A172 (cell line): ENCODE data around the gene PRND. TPM values are rescaled to one million over a fixed set of nuclear protein-coding genes. Genes with fewer than 3 reads are reported as not detected.
"Not testable (repeated sequence)": the region's sequence is repeated elsewhere in the genome, so short reads cannot be mapped to it uniquely, and the experiment has no call there.

Source experiments
- DNase-seq: peaks from one replicate; pipeline ENCODE4 v3.0.0-alpha.2; 2015; ENCODE audit warnings: low spot score
- total RNA-seq: library from RNA; depleted of rRNA; stranded (reverse); fragments of >200 nt; shearing (Covaris generic); gene quantifications from 2 replicates; pipeline ENCODE4 v1.2.3, GENCODE V29; 2014; rRNA removed

The PRND gene
- total RNA-seq: 0.10 and 0.12 TPM in 2 replicates

GRCh38 chr20:4721719-4722118 lies at the start of gene PRND:
Gene PRND, plus strand, starts transcription at chr20:4721909. Its CDS starts 2,643 bp downstream, at chr20:4724552.
- DNase-seq: no peak

- no peak for DNase-seq
Observed at GRCh38 chr20:4672948-4673347, 48.8 kb upstream of the PRND start.

GRCh38 chr20:4673371-4674001 lies 48.2 kb upstream of the PRND start:
- DNase-seq: no peak

- no peak for DNase-seq
Observed at GRCh38 chr20:4674672-4675071, 47.0 kb upstream of the PRND start.

GRCh38 chr20:4677846-4678245 lies 43.9 kb upstream of the PRND start:
- DNase-seq: no peak

- no peak for DNase-seq
Observed at GRCh38 chr20:4681401-4681800, 40.3 kb upstream of the PRND start.

GRCh38 chr20:4681991-4682401 lies 39.7 kb upstream of the PRND start:
- DNase-seq: peak; percentile 44

- no peak for DNase-seq
Observed at GRCh38 chr20:4682682-4683081, 39.0 kb upstream of the PRND start.

- peak; percentile 41 for DNase-seq
Observed at GRCh38 chr20:4683261-4683660, 38.4 kb upstream of the PRND start.

GRCh38 chr20:4684837-4685413 lies 36.8 kb upstream of the PRND start:
- peak; percentile 76 for DNase-seq

- DNase-seq: no peak
Observed at GRCh38 chr20:4685923-4686221, 35.8 kb upstream of the PRND start.

- no peak for DNase-seq
Observed at GRCh38 chr20:4688305-4688704, 33.4 kb upstream of the PRND start.

- DNase-seq: no peak
Observed at GRCh38 chr20:4689220-4689619, 32.5 kb upstream of the PRND start.

- DNase-seq: no peak
Observed at GRCh38 chr20:4691753-4692152, 30.0 kb upstream of the PRND start.

GRCh38 chr20:4694076-4694475 lies 27.6 kb upstream of the PRND start:
- no peak for DNase-seq

GRCh38 chr20:4697189-4697830 lies 24.4 kb upstream of the PRND start:
- no peak for DNase-seq

GRCh38 chr20:4697831-4698221 lies 23.9 kb upstream of the PRND start:
- no peak for DNase-seq

GRCh38 chr20:4699216-4699615 lies 22.5 kb upstream of the PRND start:
- DNase-seq: no peak

GRCh38 chr20:4699957-4700356 lies 21.8 kb upstream of the PRND start:
- DNase-seq: no peak

GRCh38 chr20:4702562-4703280 lies 19.0 kb upstream of the PRND start:
- DNase-seq: no peak

- DNase-seq: no peak
Observed at GRCh38 chr20:4703281-4703676, 18.4 kb upstream of the PRND start.

- DNase-seq: not testable (repeated sequence)
Observed at GRCh38 chr20:4706941-4707340, 14.8 kb upstream of the PRND start.

GRCh38 chr20:4708036-4708435 lies 13.7 kb upstream of the PRND start:
- DNase-seq: no peak
